NCI-H82 treated with DMSO at 0.1 percent for 48 hours (cell line): ENCODE measurements around the gene ZNF565.

ENCODE experiments used
- DNase-seq: peaks from one replicate; lab custom pipeline; 2025; ENCODE audit not compliant: unreplicated experiment; lab: John Stamatoyannopoulos, UW

ZNF565 gene

DNA sequence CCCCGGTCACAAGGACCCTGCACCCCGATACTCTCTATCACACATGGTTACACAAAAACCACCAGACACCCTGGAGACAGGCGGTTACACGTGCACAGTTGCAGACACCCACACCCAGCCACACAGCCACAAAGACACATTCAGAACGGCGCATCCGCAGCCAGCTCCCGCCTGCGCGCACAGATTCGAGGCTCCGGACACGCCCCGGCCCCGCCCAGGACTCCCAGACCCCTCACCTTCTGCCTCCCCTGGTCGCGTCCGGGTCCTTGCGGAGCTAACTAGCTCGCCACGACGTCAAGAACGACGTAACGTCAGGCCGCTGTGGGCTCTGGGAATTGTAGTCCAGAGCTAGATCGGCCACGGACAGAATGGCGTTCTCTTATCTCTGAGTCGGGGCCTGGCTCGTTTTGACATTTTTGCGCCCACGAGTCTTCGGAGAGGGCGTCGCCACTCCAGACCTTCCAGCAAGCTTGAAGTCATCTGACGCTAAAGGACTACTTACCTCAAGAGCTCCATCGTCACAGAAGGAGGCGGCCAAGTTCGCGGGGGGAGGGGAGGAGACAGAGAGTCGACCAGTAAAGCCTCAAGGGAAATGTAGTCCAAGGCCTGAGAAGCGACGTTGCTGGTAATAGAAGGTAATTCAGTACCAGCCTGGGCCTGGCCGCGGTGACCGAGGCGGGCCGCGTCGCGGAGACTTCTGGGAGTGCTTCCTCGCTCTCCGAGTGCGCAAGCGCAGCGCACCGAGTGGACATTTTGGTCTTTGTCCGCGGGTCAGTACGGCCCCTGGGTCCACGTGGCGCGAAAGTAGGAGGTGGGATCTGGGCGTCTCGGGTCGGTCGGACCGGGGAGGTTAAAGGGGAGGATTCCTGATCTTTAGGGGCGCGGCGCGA, at the start of gene ZNF565, which contains the start of gene ZNF146:
Gene ZNF565, minus strand, starts transcription at position 280 of the 890 bp plus-strand sequence. CDS start 12,680 bp downstream, outside the sequence.
Gene ZNF146, plus strand, starts transcription at position 721 of the 890 bp plus-strand sequence. CDS start 21,335 bp downstream, outside the sequence.
- DNase-seq: peak; percentile 99

DNA sequence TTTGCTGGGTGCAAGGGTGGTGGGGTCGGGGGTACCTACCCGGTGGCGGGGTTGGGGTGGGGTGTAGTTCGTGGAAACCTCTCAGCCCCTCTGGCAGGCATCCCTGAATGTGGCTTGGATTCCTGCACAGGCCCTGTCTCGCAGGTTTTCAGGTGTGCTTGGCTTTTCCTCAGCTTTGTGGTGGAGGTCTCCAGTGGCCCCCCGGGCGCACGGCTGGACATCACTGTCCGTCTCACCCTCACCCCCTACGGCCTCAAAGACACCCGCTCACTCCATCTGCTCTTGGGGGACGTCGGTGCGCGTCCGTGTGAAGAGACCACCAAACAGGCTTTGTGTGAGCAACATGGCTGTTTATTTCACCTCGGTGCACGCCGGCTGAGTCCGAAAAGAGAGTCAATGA, 44.7 kb upstream of the ZNF565 start:
- no peak for DNase-seq

DNA sequence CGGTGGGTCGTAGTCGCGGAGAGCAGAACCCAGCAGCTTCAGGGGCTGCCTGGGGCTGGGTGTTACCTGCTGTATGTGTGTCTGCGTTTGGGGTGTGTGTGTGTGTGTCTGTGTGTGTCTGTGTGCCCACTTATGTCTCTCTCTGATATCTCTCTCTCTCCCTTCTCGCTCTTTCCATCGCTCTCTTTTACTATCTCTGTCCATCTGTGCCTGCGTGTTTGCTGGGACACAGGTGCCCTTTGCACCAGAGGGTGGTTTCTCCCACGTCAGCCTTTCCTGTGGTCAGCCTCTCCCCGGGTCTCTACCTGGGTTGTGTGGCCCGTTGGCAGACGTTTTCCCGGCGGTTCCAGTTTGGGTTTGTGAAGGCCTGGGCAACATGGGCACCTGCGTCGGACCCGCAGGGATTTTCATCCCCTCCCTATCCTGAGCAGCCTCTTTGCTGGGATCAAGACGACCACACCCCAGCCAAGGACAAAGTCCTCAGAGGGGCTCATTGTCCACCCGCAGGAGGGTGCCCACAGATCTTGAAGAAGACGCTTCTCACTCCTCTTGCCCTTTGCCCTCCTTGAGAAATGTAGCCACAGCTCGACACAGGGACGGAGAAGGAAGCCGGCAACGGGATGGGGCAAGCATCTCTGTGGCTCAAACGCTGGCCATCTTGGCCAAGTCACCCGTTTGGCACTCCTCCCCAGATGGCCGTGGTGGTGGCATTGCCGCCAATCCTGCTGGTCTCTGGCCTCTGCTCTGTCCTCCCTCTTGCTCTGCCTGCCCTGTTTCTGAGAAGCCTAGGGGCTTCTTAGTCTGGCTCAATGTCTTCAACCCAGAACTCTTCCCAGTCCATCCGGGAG, 43.8 kb upstream of the ZNF565 start:
- DNase-seq: no peak

DNA sequence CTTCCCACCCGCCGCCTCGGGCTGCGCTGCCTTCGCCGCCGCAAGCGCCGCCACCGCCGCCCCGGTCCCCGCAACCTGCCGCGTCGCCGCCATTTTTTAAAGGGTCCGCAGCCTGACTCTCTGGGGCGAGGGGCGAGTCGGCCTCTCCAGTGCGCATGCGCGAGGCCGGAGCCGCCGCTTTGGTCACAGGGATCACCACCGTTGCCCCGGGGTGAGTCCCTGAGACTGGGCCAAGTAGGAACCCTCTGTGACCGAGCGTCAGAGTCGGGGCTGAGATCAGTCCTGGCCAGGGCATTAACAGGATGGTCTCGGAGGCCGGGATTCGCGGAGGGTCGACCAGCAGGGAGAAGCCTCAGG, 43.0 kb upstream of the ZNF565 start:
- DNase-seq: no peak

DNA sequence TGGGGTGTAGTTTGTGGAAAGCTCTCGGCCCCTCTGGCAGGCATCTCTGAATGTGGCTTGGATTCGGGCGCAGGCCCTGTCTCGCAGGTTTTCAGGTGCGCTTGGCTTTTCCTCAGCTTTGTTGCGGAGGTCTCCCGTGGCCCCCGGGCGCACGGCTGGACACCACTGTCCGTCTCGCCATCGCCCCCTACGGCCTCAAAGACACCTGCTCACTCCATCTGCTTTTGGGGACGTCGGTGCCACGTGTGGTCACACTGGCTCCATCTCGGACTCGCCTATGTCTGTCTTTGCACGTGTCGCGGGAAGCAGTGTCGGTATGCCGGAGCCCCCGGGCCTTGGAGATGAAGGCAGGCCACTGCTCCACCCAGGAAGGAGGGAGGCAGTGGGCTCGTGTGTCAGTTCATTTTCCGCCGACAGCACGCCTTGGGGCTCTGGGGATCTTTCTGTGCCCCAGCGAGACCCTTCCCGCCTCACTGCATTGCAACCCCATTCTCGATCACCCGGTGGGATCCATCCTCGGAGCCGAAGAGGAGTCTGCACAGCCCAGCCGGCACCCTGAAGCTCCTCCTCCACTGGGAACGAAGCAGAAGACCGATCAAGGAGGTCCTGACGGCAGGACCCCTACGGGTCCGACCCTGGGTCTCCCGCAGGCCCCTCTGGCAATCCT, 42.5 kb upstream of the ZNF565 start:
- no peak for DNase-seq

DNA sequence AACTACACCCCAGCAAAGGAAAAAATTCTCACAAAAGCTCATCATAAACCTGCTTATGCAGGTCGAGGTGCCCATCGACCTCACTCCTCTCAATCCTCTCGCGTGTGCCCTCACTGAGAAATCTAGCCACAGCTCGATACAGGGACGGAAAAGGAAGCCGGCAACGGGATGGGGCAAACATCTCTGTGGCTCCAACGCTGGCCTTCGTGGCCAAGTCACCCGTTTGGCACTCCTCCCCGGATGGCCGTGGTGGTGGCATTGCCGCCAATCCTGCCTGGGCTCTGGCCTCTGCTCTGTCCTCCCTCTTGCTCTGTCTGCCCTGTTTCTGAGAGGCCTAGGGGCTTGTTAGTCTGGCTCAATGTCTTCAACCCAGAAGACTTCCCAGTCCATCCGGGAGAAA, 41.6 kb upstream of the ZNF565 start:
- DNase-seq: no peak

DNA sequence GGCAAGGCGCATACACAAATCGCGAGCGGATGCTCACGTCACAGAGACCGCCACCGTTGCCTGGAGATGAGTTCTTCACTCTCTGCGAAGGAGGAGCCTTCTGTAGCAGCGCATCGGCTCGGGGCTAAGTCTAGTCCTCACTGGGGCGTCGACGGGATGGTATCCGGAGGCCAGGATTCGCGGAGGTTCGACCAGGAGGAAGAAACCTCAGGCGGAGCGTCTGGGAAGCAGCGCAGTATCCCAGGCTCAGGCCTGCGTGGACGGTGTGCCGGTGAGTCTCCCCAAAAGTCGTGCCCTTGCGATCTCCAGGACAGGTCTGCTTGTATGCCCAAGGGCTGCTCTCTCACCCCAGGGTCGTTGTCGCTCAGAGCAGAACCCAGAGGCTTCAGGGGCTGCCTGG, 40.9 kb upstream of the ZNF565 start:
- no peak for DNase-seq

DNA sequence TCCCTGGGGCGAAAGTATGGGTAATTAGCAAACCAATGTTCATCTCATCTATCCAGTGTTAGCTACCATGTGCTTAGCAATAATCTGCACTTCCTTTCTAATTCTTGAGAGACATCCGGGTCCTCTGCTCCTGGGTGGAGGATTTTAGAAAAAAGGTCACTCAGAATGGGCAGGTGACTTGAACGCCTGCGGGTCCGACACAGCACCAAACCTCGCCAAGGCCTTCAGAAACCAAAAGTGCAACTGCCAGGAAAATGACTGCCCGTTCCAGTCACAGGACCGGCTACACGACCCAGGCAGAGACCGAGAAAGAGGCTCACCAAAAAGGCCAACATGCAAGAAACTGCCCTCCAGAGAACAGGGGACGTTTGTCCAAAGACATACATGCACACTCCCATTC, 40.4 kb upstream of the ZNF565 start:
- no peak for DNase-seq

DNA sequence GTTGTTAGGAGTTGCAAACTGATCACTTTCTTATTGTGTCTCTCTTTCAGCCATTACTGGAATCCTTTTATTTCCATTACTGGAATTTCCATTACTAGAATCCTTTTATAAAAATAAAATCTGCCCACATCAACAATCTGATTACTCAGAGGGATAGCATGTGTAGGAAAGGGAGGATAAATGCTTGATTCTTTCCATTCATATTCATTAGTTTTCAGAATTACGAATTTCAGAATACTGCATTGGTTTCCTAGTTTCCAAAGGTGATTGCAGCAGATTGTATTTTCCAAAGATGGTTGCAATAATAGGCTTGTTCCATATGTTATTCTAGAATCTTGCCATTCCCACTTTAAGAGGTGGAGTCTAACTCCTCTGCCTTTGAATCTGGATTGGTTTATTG, 37.6 kb upstream of the ZNF565 start:
- no peak for DNase-seq

DNA sequence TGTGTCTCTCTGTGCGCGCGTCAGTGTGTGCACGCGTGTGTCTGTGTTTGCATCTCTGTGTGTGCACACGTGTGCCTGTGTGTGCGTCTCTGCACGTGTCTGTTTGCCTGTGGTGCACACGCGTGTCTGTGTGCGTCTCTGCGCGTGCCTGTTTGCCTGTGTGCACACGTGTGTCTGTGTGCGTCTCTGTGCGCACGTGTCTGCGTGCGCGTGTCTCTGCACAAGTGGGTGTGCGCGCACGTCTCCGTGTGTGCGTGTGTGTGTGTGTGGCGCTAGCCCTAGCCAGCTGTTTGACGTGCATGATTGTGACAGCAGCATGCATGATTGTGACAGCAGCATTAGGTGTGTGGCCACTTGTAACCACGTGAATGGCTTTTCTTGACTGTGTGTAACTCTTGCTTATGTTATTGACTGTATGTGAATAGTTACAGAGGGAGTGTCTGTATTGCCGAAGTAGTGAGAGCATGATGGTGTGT, 31.6 kb upstream of the ZNF565 start:
- DNase-seq: no peak

DNA sequence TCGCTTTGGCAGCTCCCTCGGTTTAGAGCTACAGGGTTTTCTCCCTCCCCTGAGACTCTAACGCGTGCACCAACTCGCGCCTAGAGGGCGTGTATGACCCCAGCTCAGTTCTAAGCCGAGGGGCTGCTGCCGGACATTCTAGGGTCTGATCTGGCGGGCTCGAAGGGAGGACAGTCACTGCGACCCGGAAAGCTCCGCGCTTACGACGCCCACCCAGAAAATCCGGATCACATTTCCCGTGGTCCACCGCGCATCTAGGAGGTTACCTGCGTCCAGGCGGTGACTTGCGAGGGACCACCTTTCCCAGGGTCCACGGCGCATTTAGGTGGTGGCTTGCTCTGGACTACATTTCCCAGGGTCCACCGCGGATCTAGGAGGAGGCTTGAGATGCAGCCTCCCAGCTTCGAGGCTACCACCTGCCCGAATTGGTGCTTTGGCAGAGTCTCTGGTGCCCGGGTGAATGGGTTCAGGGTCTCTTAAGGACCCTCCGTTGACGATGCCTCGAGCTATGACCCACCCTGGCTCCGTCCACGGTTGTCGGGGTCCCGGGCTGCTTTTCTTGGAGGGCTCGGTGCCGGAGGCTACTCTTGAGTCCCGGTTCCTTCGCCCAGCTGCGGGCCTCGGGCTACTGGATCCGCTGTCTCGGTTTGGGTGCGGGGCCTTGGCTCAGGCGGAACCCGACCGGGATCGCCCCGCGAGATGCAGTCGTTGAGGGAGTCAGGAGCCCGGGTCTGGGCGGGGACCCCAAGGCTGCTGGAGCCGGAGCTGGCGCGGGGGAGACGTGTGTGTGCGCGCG, 30.9 kb upstream of the ZNF565 start:
- DNase-seq: no peak

DNA sequence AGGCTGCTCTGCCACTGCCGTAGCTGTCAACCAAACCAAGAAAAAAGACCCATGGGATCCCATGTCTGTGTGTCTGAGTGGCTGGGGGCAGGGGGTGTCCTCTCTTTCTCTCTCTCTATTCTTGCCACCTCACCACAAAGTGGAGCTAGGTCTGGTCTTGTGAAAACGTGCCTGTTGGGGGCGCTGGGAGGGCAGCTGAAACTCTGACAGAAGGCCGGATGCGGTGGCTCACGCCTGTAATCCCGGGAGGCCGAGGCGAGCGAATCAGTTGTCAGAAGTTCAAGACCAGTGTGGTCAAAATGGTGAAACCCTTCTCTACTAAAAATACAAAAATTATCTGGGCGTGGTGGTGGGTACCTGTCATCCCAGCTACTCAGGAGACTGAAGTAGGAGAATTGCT, 29.6 kb upstream of the ZNF565 start:
- DNase-seq: no peak

DNA sequence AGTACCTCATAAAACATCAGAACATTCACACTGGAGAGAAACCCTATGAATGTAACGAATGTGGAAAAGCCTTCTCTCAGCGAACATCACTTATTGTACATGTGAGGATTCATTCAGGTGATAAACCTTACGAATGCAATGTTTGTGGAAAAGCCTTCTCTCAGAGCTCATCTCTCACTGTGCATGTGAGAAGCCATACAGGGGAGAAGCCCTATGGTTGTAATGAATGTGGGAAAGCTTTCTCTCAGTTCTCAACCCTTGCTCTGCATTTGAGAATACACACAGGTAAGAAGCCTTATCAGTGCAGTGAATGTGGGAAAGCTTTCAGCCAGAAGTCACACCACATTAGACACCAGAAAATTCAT, 22.5 kb upstream of the ZNF565 start:
- DNase-seq: no peak

DNA sequence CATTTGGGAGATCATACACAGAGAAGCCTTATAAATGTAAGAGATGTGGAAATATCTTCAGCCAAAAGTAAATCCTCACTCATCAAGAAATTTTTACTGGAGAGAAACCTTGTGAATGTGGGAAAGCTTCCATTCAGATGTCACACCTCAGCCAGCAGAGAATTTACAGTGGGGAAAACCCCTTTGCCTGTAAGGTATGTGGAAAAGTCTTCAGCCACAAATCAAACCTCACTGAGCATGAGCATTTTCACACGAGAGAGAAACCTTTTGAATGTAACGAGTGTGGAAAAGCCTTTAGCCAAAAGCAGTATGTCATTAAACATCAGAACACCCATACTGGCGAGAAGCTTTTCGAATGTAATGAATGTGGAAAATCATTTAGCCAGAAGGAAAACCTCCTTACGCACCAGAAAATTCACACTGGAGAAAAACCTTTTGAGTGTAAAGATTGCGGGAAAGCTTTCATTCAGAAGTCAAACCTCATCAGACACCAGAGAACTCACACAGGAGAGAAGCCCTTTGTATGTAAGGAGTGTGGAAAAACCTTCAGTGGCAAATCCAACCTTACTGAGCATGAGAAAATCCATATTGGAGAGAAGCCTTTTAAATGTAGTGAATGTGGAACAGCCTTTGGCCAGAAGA, 22.0 kb upstream of the ZNF565 start:
- DNase-seq: no peak

DNA sequence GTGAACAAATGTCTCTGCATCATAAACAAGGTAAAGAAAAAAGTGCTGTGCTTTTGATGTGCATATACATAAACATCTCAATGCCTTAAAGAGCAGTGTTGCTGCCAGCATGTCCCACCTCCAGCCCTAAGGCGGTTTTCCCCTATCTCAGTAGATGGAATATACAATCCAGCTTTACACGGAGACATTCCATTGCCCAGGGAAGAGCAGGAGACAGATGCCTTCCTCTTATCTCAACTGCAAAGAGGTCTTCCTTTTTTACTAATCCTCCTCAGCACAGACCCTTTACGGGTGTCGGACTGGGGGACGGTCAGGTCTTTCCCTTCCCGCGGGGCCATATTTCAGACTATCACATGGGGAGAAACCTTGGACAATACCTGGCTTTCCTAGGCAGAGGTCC, 19.2 kb upstream of the ZNF565 start:
- peak; percentile 19 for DNase-seq

DNA sequence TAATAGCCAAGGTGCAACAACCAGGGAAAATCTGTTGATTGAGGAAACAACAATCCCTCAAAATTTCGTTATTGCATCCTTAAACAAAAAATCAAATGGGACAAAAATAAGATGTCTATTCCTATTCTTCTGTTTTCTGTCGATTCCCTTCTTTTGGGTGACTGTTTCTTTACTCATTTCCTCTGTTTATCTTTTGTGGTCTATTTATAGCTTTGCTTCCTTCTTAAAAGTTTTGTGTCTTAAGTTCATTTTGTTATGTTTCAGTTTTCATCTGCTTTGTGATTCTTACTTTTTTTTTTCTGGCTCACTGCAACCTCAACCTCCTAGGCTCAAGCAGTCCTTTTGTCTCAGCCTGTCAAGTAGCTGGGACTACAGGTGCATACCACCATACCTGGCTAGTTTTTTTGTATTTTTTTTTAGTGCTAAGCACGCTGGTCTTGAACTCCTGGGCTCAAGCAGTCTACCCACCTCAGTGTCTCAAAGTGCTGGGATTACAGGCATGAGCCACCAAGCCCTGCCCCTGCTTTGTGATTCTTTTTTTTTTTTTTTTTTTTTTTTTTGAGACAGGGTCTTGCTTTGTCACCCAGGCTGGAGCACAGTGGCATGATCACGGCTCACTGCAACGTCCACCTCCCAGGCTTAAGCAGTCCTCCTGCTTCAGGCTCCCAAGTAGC, 10.9 kb upstream of the ZNF565 start:
- no peak for DNase-seq

DNA sequence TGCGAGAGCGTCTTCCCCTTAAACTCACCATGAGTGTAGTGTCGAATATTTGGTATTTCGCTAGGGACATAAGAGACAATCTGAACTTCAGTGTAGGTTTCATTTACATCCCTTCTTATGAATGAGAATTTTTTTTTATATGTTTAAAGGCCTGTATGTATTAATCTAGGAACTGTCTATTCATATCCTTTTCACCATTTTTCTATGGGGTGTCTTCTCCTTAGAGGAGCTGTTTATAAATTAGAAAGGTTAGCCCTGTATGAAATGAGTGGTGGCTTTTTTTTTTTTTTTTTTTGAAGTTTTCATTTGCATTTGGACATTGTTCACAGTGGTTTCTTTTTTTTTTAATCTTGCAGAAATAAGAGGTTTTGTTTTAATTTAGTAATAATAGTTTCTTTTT, 8.0 kb upstream of the ZNF565 start:
- no peak for DNase-seq

DNA sequence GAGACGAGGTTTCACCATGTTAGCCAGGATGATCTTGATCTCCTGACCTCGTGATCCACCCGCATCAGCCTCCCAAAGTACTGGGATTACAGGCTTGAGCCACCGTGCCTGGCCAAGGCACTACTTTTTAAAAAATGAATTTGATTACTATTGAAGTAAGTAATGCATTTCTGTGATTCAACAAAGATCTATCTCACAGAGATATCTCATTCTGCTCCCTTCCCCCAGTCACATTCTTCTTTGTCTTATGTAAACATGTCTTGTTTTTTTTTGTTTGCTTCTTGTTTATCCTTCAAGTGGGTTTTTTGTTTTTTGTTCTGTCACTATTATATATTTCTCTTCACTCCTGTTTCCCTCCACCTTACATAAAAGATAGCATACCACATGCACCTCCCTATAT, 7.0 kb upstream of the ZNF565 start:
- DNase-seq: no peak

DNA sequence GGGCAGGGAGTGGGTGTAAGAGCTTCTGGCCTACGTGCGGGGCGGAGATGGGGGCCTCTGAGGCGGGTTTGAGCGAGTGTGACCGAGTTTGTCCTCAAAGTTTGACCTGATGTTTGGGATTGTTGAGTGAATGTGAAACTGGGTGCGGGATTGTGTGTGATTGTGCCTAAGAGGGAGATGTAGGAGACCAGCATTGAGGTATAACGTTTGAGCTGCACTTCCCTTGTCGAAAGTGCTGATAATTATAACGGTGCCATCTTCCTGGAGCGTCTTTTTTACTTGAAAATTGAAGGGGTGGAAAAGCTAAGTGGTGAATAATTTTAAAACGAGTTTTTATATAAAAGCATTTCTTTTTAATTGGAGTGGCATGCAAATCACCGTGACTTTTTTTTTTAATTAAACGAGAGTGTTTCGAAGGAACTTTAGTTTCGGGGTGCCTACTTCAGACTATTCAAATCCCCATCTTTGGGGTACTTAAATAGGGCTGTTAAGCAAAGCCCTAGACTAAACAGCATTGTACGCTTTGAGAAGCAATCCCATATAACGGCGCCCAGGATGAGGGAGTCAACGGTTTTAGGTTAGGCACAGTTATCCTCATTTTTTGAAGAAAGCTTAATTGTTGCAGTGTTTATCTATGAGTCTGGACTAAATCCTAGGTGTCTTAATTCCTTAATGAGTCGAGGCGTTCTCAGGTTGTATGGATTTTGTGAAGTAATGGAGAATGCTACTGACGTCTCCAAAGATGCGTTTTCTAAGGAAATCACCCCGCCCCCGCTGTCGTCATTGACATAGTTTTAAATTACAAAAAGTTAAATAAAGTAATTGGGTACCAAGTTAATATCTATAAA, 1.0 kb upstream of the ZNF565 start:
- DNase-seq: peak; percentile 47
